Liver (tissue), 9 donors: ENCODE measurements around the gene RPS10. TPM values are rescaled to one million over a fixed set of nuclear protein-coding genes. Genes with fewer than 3 reads are reported as not detected.

Experiments
- DNase-seq: peaks from one replicate; pipeline ENCODE4 v3.0.0-alpha.2; 2017; ENCODE audit warnings: low spot score
- H3K27ac ChIP-seq, 2 donors: one replicate each; pipeline ENCODE4 v1.7.0; 2013; ENCODE audit warnings: inconsistent platforms in 2 of 2, low read length in 2 of 2, control low read depth in 1 of 2, low read depth in 1 of 2, mild to moderate bottlenecking in 1 of 2
- H3K27me3 ChIP-seq, 4 donors: one replicate each; pipeline versions ENCODE4 v1.6.1 to v1.7.0; 2013; ENCODE audit warnings: low read length in 3 of 4, inconsistent platforms in 1 of 4, mild to moderate bottlenecking in 1 of 4, moderate library complexity in 1 of 4; ENCODE audit not compliant: control insufficient read depth in 4 of 4, insufficient read depth in 4 of 4
- H3K36me3 ChIP-seq, 4 donors: one replicate each; pipeline versions ENCODE4 v1.6.1 to v1.7.0; 2013; ENCODE audit warnings: low read length in 3 of 4, mild to moderate bottlenecking in 3 of 4, low read depth in 1 of 4, moderate library complexity in 1 of 4; ENCODE audit not compliant: control insufficient read depth in 4 of 4, insufficient read depth in 3 of 4
- H3K4me1 ChIP-seq, 4 donors: one replicate each; pipeline versions ENCODE4 v1.6.1 to v1.7.0; 2013; ENCODE audit warnings: low read length in 3 of 4, mild to moderate bottlenecking in 3 of 4, moderate library complexity in 1 of 4; ENCODE audit not compliant: control insufficient read depth in 4 of 4, insufficient read depth in 4 of 4
- H3K4me3 ChIP-seq, 3 donors: one replicate each; pipeline versions ENCODE4 v1.6.1 to v1.7.0; 2013; ENCODE audit warnings: low read length in 3 of 3, control low read depth in 1 of 3, low read depth in 1 of 3, mild to moderate bottlenecking in 1 of 3
- H3K9ac ChIP-seq, 2 donors: one replicate each; pipeline ENCODE4 v1.7.0; 2013; ENCODE audit warnings: low read length in 2 of 2, mild to moderate bottlenecking in 2 of 2, moderate library complexity in 2 of 2, control low read depth in 1 of 2, low read depth in 1 of 2
- H3K9me3 ChIP-seq, 4 donors: one replicate each; pipeline versions ENCODE4 v1.6.1 to v1.7.0; 2013; ENCODE audit warnings: low read length in 3 of 4; ENCODE audit not compliant: control insufficient read depth in 4 of 4
- EGR1 ChIP-seq, 2 donors: IDR thresholded peaks; 2 replicates each; pipeline ENCODE4 v1.6.1; 2016 to 2018; ENCODE audit warnings: antibody characterized with exemption in 2 of 2, low read depth in 2 of 2
- FOXA1 ChIP-seq: IDR thresholded peaks from 2 replicates; pipeline ENCODE4 v1.6.1; 2016; ENCODE audit warnings: antibody characterized with exemption
- FOXA2 ChIP-seq: IDR thresholded peaks from 2 replicates; pipeline ENCODE4 v1.6.1; 2016; ENCODE audit warnings: antibody characterized with exemption
- GABPA ChIP-seq, 2 donors: IDR thresholded peaks in 1 of 2; conservative IDR thresholded peaks in 1 of 2; 2 replicates each; pipeline ENCODE4 v1.6.1; 2016; ENCODE audit warnings: antibody characterized with exemption in 2 of 2, mild to moderate bottlenecking in 1 of 2, moderate library complexity in 1 of 2
- HNF4A ChIP-seq, 2 donors: conservative IDR thresholded peaks; 2 replicates each; pipeline ENCODE4 v1.6.1; 2016; ENCODE audit warnings: antibody characterized with exemption in 2 of 2, mild to moderate bottlenecking in 2 of 2
- HNF4G ChIP-seq: IDR thresholded peaks from 2 replicates; pipeline ENCODE4 v1.6.1; 2016; ENCODE audit warnings: antibody characterized with exemption
- JUND ChIP-seq, 2 donors: IDR thresholded peaks; 2 replicates each; pipeline ENCODE4 v1.6.1; 2016; ENCODE audit warnings: antibody characterized with exemption in 2 of 2
- NR2F2 ChIP-seq: IDR thresholded peaks from 2 replicates; pipeline ENCODE4 v1.6.1; 2016; ENCODE audit warnings: antibody characterized with exemption
- RAD21 ChIP-seq, 2 donors: IDR thresholded peaks; 2 replicates each; pipeline ENCODE4 v1.6.1; 2016; ENCODE audit warnings: antibody characterized with exemption in 2 of 2, mild to moderate bottlenecking in 2 of 2
- RXRA ChIP-seq, 2 donors: IDR thresholded peaks; 2 replicates each; pipeline ENCODE4 v1.6.1; 2017 to 2018; ENCODE audit warnings: antibody characterized with exemption in 2 of 2, mild to moderate bottlenecking in 1 of 2
- SP1 ChIP-seq: IDR thresholded peaks from 2 replicates; pipeline ENCODE4 v1.6.1; 2018; ENCODE audit warnings: antibody characterized with exemption, mild to moderate bottlenecking
- TAF1 ChIP-seq: conservative IDR thresholded peaks from 2 replicates; pipeline ENCODE4 v1.6.1; 2016; ENCODE audit warnings: antibody characterized with exemption, mild to moderate bottlenecking
- YY1 ChIP-seq: IDR thresholded peaks from 2 replicates; pipeline ENCODE4 v1.6.1; 2016; ENCODE audit warnings: antibody characterized with exemption, mild to moderate bottlenecking
- WGBS: extraction: QIAGEN DNeasy Blood & Tissue Kit; methylation state at CpG from one replicate; pipeline ENCODE4 v1.1.7; 2013; 5-methylcytosine and 5-hydroxymethylcytosine counted together
- polyA plus RNA-seq, 2 donors: library from polyadenylated mRNA; stranded (reverse) in 1 of 2; unstranded in 1 of 2; fragments of 200-250 nt in 1 of 2; fragments of >200 nt in 1 of 2; fragmentation: Nextera tagmentation in 1 of 2; extraction: Ambion mirVana in 1 of 2; gene quantifications; one replicate each; pipeline versions ENCODE4 v1.2.1 to v1.2.3, GENCODE V29; 2013 to 2015
- total RNA-seq, 2 donors: library from RNA; depleted of rRNA; stranded (reverse); fragments of >200 nt; gene quantifications; one replicate each; pipeline ENCODE4 v1.2.3, GENCODE V29; 2014
- TF ChIP-seq, protein P1 (sequence below): IDR thresholded peaks from 2 replicates; pipeline ENCODE4 v1.6.1; 2016; ENCODE audit warnings: antibody characterized with exemption
- TF ChIP-seq, protein P2 (sequence below): IDR thresholded peaks from 2 replicates; pipeline ENCODE4 v1.6.1; 2016; ENCODE audit warnings: antibody characterized with exemption
- TF ChIP-seq, protein P3 (sequence below): IDR thresholded peaks from 2 replicates; pipeline ENCODE4 v1.6.1; 2016; ENCODE audit warnings: antibody characterized with exemption, mild to moderate bottlenecking
- TF ChIP-seq, protein P4 (sequence below): IDR thresholded peaks from 2 replicates; pipeline ENCODE4 v1.6.1; 2016; ENCODE audit warnings: antibody characterized with exemption
- TF ChIP-seq, protein P5 (sequence below): fragments of 150-350 bp; IDR thresholded peaks from 2 replicates; pipeline ENCODE4 v1.5.1; 2017; ENCODE audit warnings: improper control_type of control experiment, low read depth, low read length; ENCODE audit not compliant: missing input control
- donor health status: healthy.
- donor health status: healthy.
- donor health status: healthy.
- donor health status: healthy.
- donor health status: healthy.

Gene RPS10
- total and polyA plus RNA-seq, 4 donors: 294 to 970 (median 832) TPM

DNA sequence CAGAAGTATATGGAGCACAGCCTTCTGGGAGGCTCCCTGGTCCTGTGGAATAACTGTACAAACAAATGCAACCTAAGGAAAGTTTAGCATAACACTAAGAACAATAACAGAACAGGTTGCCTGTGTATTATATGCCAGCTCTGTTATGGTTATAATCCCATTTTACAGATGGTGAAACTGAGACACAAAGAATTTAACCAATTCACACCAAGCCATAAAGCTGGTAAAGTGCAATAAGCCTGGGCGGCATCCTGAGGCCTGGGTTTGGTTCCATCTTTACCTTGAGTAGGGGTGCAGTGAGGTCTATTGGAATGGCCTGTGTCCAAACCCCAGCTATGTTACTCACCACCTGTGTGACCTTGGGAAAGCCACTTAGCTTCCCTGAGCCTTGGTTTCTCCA, 25.3 kb upstream of the RPS10 start (continued):
- TF ChIP-seq, protein P1, sequence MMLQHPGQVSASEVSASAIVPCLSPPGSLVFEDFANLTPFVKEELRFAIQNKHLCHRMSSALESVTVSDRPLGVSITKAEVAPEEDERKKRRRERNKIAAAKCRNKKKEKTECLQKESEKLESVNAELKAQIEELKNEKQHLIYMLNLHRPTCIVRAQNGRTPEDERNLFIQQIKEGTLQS: no peak
- TF ChIP-seq FOXA1 (no peak), HNF4G (no peak), GABPA (IDR thresholded peaks at IDR 0.05 in 1 of 2, conservative IDR thresholded peaks at IDR 0.05 in 1 of 2) (no peak), EGR1 (IDR thresholded peaks at IDR 0.05; ENCODE audit: low read depth in 2 of 2) (no peak), SP1 (no peak), NR2F2 (no peak), JUND (IDR thresholded peaks at IDR 0.05) (no peak), RXRA (IDR thresholded peaks at IDR 0.05) (no peak), YY1 (no peak)
- TF ChIP-seq, protein P2, sequence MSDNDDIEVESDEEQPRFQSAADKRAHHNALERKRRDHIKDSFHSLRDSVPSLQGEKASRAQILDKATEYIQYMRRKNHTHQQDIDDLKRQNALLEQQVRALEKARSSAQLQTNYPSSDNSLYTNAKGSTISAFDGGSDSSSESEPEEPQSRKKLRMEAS: no peak

DNA sequence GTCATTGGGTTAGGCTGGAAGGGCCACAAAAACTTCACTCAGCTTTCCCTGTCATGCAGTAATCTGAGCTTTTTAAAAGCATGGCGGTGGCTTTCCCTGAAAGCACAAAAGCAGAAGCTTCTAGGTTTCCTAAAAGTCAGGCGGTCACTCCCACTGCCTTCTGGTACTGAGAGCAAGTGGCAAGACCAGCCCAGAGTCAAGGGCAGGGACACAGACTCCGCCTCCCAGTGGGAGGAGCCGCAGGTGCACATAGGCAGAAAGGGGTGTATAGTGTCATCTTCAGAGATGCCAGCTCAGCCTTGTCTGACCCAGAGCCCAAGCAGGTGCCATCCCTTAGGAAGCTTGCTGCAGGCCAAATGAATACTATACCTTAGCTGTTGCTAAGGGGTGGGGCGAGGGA, 22.0 kb upstream of the RPS10 start:
- Histone ChIP-seq H3K9me3 (peaks cover 0 to 3% (median 0%) of the 10 kb centered on the region in 4 donors), H3K36me3 (no peaks in the 10 kb centered on the region), H3K4me1 (no peaks in the 10 kb centered on the region), H3K27me3 (no peaks in the 10 kb centered on the region), H3K4me3 (no peak overlapping the region), H3K27ac (no peak overlapping the region), H3K9ac (no peak overlapping the region)
- 69% methylated on average over 5 of the region's 5 CpGs for WGBS
- no peak for TF ChIP-seq GABPA (IDR thresholded peaks at IDR 0.05 in 1 of 2, conservative IDR thresholded peaks at IDR 0.05 in 1 of 2)
- TF ChIP-seq FOXA1: no peak
- no peak for TF ChIP-seq HNF4G
- TF ChIP-seq, protein P1: no peak
- TF ChIP-seq JUND (IDR thresholded peaks at IDR 0.05): no peak
- no peak for TF ChIP-seq FOXA2
- TF ChIP-seq, protein P3, sequence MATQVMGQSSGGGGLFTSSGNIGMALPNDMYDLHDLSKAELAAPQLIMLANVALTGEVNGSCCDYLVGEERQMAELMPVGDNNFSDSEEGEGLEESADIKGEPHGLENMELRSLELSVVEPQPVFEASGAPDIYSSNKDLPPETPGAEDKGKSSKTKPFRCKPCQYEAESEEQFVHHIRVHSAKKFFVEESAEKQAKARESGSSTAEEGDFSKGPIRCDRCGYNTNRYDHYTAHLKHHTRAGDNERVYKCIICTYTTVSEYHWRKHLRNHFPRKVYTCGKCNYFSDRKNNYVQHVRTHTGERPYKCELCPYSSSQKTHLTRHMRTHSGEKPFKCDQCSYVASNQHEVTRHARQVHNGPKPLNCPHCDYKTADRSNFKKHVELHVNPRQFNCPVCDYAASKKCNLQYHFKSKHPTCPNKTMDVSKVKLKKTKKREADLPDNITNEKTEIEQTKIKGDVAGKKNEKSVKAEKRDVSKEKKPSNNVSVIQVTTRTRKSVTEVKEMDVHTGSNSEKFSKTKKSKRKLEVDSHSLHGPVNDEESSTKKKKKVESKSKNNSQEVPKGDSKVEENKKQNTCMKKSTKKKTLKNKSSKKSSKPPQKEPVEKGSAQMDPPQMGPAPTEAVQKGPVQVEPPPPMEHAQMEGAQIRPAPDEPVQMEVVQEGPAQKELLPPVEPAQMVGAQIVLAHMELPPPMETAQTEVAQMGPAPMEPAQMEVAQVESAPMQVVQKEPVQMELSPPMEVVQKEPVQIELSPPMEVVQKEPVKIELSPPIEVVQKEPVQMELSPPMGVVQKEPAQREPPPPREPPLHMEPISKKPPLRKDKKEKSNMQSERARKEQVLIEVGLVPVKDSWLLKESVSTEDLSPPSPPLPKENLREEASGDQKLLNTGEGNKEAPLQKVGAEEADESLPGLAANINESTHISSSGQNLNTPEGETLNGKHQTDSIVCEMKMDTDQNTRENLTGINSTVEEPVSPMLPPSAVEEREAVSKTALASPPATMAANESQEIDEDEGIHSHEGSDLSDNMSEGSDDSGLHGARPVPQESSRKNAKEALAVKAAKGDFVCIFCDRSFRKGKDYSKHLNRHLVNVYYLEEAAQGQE: no peak
- TF ChIP-seq EGR1 (IDR thresholded peaks at IDR 0.05; ENCODE audit: low read depth in 2 of 2): no peak
- TF ChIP-seq, protein P4, sequence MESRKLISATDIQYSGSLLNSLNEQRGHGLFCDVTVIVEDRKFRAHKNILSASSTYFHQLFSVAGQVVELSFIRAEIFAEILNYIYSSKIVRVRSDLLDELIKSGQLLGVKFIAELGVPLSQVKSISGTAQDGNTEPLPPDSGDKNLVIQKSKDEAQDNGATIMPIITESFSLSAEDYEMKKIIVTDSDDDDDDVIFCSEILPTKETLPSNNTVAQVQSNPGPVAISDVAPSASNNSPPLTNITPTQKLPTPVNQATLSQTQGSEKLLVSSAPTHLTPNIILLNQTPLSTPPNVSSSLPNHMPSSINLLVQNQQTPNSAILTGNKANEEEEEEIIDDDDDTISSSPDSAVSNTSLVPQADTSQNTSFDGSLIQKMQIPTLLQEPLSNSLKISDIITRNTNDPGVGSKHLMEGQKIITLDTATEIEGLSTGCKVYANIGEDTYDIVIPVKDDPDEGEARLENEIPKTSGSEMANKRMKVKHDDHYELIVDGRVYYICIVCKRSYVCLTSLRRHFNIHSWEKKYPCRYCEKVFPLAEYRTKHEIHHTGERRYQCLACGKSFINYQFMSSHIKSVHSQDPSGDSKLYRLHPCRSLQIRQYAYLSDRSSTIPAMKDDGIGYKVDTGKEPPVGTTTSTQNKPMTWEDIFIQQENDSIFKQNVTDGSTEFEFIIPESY: no peak
- no peak for TF ChIP-seq RAD21 (IDR thresholded peaks at IDR 0.05)
- no peak for TF ChIP-seq HNF4A (conservative IDR thresholded peaks at IDR 0.05)
- TF ChIP-seq, protein P5, sequence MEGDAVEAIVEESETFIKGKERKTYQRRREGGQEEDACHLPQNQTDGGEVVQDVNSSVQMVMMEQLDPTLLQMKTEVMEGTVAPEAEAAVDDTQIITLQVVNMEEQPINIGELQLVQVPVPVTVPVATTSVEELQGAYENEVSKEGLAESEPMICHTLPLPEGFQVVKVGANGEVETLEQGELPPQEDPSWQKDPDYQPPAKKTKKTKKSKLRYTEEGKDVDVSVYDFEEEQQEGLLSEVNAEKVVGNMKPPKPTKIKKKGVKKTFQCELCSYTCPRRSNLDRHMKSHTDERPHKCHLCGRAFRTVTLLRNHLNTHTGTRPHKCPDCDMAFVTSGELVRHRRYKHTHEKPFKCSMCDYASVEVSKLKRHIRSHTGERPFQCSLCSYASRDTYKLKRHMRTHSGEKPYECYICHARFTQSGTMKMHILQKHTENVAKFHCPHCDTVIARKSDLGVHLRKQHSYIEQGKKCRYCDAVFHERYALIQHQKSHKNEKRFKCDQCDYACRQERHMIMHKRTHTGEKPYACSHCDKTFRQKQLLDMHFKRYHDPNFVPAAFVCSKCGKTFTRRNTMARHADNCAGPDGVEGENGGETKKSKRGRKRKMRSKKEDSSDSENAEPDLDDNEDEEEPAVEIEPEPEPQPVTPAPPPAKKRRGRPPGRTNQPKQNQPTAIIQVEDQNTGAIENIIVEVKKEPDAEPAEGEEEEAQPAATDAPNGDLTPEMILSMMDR: no peak
- TF ChIP-seq, protein P2: no peak
- no peak for TF ChIP-seq TAF1
- no peak for TF ChIP-seq RXRA (IDR thresholded peaks at IDR 0.05)
- TF ChIP-seq NR2F2: no peak
- DNase-seq: no peak
